SK-N-MC (cell line): ENCODE measurements around the gene GKN1.

Experiments used
- EZH2 ChIP-seq: fragments of 200-600 bp; sonication (generic); IDR thresholded peaks from one replicate; pipeline ENCODE4 v1.6.1; 2017; ENCODE audit warnings: antibody characterized with exemption
- POLR2AphosphoS5 ChIP-seq: IDR thresholded peaks from 2 replicates; pipeline ENCODE4 v1.6.1; 2012; ENCODE audit warnings: mild to moderate bottlenecking, low read depth, low read length, borderline replicate concordance

DNA sequence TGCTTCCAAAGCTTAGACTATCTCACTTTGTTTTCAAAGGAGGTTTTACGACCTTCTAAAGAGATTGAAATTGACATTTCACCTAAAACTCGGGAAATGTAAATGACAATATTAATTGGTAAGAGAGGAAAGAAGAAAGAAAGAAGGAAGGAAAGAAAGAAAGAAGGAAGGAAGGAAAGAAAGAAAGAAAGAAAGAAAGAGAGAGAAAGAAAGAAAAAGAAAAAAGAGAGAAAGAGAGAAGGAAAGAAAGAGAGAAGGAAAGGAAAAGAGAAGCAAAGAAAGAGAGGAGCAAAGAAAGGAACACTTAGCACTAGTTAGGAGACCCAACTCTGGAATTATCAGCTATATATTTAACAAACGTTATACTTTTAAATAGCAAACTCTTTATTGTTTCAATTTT, 3.7 kb downstream of the GKN1 start:
- TF ChIP-seq POLR2AphosphoS5 = no peak
- no peak for TF ChIP-seq EZH2
